RCC 7860 (cell line): Measurements from ENCODE around the gene ZBTB7B.

ENCODE experiments used
- DNase-seq: peaks from one replicate; pipeline ENCODE4 v3.0.0-alpha.2; 2015; ENCODE audit warnings: low spot score
- FAIRE-seq: peaks from 2 replicates; lab custom pipeline; 2012; peaks lifted over from hg19 to GRCh38; lab: Jason Lieb, UNC

The ZBTB7B gene

GRCh38 chr1:155014709-155015508, 12.3 kb downstream of the ZBTB7B start:
- DNase-seq (no peak), FAIRE-seq (no peak)

DNA sequence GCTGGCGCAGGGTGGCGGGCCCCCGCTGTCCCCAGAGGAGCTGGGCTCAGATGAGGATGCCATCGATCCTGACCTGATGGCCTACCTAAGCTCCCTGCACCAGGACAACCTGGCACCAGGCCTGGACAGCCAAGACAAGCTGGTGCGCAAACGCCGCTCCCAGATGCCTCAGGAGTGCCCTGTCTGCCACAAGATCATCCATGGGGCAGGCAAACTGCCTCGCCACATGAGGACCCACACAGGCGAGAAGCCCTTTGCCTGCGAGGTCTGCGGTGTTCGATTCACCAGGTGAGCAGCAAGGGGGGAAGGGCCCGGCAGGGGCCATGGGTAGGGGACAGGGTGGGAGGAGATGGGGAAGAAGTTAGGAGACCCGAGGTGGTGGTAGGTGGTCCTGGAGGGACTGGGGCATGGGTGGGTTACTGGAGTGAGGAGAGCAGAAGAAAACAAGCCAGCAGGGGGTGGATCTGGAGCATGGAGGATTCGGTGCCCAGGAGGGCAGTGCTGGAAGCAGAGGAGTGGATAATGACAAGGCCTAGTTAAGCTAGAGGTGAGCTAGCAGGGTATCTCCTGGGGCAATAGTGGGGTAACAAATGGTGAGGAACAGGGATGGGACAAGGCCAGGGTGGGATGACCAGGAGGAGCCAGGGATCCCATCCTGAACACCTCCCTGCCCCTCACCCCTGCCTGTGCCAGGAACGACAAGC, 13.1 kb downstream of the ZBTB7B start:
- DNase-seq (no peak), FAIRE-seq (no peak)

GRCh38 chr1:155016231-155016831, 13.7 kb downstream of the ZBTB7B start:
- DNase-seq, result no peak
- FAIRE-seq, result no peak

DNA sequence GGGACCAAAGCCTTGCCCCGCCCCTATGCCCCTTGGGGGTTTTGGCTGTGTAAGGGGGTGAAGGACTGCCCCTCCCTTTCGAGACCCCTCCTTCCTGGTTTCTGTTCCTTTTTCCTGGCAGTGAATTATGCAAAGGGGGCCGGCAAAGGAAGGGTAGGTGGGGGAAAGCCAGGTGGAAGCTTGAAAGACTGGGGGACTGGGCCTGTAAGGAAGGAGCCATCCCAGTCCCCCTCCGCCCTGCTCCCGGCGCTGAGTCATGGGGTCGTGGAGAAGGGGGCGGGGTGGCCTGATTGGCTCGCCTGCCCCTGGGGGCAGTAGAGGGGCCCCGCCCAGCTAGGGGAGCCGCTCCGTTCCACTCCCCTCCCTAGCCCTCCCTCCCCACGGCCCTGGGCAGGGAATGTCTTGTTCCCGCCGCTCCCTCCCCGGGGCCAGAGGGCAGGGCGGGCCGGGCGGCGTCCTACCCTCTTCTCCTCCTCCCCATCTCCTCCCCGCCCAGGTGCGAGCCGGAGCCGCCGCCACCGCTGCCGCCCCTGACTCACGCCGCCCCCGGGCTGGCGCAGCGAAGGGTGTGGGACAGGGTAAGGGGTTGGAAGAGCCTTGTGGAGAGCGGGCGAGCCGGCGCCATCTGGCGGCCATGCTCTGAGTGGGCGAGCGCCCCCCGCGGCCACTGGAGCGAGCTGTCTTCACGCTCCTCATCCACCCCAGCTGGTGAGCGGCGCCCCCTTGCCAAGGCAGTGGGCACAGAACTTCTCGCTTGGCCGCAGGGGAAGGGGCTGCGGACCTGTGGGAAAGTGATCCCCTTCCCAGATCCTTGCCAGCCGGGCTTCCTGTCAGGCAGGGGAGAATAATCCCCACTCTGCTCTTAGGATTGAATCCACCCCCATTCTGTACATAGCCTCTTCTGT, 14.7 kb downstream of the ZBTB7B start:
- DNase-seq (peak; percentile 83), FAIRE-seq (no peak)

- no peak for DNase-seq
- FAIRE-seq, result no peak
Measured at GRCh38 chr1:155017946-155018316, 15.3 kb downstream of the ZBTB7B start.

DNA sequence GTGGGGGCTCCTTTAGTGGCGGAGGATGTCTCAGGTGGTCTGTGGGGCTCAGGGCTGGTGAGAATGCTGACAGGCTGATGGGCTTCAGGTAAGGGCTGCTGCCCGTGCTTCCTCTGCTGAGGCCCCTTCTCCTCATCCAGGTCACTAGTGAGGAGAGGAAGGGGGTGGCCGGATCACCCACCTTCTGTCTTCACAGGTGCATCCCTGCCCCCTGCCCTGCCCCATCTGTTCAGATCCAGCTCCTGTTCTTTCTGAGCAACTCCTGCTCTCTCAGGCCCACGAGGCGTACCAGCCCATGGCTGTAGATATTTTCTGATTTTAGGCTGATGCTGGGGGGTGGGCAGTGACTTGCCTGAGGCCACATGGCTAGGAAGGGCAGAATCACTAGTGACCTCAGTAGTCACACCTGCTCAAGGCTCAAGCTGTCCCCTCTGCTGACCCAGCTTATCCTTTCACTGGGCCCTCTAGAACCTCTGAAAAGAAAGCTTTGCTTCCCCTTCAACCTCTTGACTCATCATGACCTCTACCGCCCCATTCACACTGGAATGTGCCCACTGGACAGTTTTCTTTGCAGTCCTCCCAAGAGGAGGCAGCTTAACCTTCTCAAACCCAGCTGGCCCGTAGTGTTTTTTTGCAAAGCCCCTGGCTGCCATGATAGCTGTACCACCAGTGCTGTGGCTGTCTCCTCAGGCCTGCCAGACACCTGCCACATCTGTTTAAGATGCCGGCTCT, 16.2 kb downstream of the ZBTB7B start:
- no peak for FAIRE-seq
- DNase-seq, result no peak

DNA sequence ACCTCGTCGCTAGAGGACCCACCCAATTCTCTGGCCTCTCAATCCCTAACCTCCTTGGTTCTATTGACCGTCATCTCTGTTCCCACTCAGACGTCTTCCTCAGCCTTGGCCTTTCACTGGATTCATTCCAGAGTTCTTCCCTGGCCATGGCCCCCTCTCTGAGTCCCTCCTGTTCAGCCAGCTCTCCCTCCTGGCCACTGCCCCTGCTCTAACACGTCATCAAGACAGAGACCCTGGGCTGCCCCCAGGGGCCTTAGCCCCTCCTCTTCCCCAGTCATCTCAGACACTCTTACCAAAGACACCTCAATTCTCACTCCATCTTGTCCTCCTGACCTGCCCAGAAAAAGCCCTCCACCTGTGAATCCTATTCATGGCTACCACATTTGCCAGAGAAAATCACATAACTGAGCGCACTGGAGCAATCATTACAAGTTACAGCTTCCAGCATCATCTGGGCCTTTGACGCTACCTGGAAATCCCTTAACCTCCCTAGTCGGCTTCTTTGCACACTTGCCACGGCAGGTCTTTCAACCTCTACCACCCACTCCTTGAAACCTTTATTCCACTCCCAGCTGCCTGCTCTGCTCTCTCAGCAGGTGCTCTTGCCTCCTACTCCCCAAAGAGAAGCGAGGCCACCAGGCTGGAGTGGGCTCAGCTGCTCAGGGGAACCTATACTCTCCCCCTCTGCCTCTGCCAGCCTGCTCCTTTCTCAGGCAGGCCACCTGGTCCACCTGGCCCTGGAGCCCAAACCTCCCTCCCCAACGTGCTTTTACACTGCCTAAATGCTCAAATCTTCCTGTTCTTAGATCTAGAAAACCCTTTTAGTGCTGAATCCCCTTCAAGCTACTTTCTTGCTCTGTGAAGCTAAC, 17.0 kb downstream of the ZBTB7B start:
- FAIRE-seq, result no peak
- no peak for DNase-seq

DNA sequence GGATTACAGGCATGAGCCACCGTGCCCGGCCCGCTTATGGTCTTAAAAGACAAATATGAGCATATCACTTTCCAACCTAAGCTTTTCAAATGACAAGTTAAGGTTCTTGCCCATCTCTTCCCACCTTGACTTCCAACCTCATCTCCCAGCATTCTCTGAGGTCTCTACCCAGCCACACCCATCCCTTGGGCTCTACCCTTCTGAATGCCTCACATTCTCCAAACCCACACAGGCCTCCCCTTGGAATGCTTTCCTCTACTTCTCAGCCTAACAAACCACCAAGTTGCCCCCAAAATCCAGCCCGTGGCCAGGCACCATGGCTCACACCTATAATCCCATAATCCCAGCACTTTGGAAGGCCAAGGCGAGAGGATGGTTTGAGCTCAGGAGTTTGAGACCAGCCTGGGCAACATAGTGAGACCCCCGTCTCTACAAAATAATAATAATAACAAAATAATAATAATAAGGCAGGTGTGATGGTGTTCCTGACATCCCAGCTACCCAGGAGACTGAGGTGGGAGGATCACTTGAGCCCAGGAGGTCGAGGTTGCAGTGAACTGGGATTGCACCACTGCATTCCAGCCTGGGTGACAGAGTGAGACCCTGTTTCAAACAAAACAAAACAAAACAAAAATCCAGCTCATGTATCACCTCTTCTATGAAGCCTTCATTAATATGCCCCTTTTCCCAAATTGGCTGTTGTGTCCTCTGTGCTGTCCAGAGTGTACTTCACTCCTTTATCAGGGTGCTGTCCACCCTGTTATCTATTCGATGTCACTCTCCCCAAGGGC, 19.7 kb downstream of the ZBTB7B start:
- DNase-seq (no peak), FAIRE-seq (no peak)

DNA sequence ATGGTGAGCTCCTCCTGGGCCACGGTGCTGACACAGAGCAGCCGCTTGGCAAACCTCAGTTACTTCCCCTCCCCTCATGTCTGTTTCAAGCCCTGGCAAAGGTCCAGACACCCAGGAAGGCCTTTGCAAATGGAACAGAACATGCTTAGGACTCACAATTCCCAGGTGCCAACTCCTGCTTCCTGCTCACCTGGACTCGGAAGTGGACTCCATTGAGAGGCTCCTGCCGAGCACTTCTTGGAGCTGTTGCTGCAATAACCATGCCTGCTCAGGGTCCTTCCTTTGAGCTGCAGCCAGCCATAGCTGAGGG, 20.3 kb downstream of the ZBTB7B start:
- no peak for DNase-seq
- FAIRE-seq, result no peak

DNA sequence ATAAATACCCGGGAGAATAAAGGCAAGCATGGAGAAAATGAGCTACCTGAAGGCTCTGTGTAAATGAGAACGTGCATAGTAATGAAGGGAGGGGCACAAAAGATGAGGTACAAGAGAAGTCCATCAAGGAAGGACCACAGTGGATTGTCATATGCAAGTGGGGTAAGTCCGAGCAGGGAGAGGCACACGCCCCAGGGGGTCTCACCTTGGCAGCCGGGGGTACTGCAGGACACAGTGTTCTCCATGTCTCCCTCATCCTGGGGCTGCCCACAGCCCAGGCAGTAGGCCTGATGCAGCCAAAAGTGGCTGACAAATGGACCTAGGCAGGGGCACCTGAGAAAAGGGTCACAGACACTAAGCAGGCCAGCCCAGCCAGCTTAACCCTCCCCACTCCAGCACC, 21.0 kb downstream of the ZBTB7B start:
- FAIRE-seq, result no peak
- DNase-seq, result no peak

- DNase-seq, result no peak
- FAIRE-seq, result no peak
Measured at GRCh38 chr1:155024315-155024714, 21.7 kb downstream of the ZBTB7B start.

GRCh38 chr1:155026154-155026553, 23.6 kb downstream of the ZBTB7B start:
- FAIRE-seq (no peak), DNase-seq (no peak)

GRCh38 chr1:155026588-155026987, 24.0 kb downstream of the ZBTB7B start:
- no peak for FAIRE-seq

DNA sequence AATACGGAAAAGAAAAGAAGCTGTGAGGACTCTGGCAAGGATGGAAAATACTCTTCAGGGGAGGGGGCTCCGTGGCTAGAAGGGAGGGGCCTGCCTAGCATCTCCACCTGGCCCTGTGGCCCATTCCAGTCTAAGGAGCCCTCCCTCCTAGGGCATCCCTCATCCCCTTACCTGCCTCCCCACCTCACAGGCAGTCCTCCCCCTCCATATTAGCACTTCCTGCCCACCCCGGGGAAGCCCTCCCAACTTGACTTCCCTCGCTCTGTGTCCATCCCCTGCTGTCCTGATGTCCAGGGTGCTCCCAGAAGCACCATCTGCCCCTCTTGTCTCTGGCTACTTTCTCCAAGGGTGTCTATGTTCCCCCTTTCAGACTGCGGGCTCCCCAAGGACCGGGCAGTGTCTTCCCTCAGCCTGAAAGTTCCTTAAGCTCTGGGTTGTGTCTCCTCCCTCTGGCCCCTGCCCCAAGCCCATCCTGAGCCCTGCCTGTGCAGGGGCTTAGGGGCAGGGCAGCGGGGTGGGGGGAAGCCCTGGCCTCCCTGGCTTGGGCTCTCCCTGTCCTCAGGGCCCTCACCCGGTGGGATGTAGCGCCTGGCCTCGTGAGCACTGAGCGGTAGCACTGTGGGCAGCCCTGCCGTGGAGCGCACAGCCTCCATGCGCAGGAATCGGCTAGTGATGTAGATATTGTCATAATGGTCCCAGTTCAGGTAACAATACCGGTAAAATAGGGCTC, 27.1 kb downstream of the ZBTB7B start:
- DNase-seq (no peak), FAIRE-seq (no peak)

More at GRCh38 chr1:155026588-155026987, 24.0 kb downstream of the ZBTB7B start:
- peak; percentile 64 for DNase-seq

- DNase-seq (no peak), FAIRE-seq (no peak)
Measured at GRCh38 chr1:155030243-155030795, 27.7 kb downstream of the ZBTB7B start.

DNA sequence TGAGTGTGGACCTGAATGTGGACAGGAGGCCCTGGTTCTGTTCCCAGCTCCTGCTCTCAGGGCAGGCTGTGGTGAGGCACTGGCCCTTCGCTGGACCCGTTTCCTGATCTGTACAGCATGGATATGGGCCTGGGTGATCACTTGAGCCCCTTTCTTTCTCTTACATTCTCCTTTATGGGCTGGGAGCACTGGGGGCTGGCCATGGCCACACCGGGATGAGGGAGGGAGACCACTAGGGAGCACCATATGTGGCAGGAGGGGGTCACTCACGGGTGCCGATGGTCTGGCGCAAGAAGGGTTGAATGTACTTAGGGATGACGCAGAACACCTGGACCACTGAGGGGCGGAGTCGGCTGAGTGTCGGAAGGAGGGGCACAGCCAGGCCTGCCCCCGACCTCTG, 28.3 kb downstream of the ZBTB7B start:
- FAIRE-seq (no peak), DNase-seq (no peak)

- no peak for DNase-seq
- FAIRE-seq, result no peak
Measured at GRCh38 chr1:155032886-155033285, 30.3 kb downstream of the ZBTB7B start.

GRCh38 chr1:155033524-155033923, 30.9 kb downstream of the ZBTB7B start, which contains the start of the genes DCST1 and DCST2:
DCST1 (plus strand) TSS chr1:155033824; CDS start chr1:155034037, 213 bp downstream.
DCST2 (minus strand) TSS chr1:155033781; CDS start chr1:155033701, 80 bp downstream.
- FAIRE-seq, result no peak

More at GRCh38 chr1:155033524-155033923, 30.9 kb downstream of the ZBTB7B start, which contains the start of the genes DCST1 and DCST2:
- no peak for DNase-seq
